GM19025 (cell line): Measurements from ENCODE around the gene CRYBG3.

Source experiments
- ATAC-seq: cut with Tn5 transposase; IDR thresholded peaks from one replicate; pipeline ENCODE4 v1.9.1; 2021; ENCODE audit warnings: mild to moderate bottlenecking, low read depth, moderate library complexity; ENCODE audit not compliant: unreplicated experiment

CRYBG3 gene

DNA sequence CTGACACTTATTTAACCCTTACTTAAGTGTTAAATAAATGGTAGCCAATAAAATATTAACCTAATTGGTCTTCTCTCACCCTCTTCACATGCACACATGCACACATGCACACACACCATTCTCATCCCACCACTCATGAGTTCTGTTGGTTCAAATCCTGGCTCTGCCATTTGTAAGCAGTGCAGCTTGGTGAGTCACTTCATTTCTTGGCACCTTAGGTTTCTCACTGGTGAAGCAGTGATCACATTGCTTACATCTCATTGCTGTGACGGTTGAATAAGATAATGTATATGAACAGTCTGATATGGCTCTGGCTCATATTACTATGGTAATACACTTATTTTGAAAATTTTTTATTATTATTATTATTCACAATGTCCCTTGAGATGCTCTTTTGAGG is 116.6 kb downstream of the CRYBG3 start:
- no peak for ATAC-seq

DNA sequence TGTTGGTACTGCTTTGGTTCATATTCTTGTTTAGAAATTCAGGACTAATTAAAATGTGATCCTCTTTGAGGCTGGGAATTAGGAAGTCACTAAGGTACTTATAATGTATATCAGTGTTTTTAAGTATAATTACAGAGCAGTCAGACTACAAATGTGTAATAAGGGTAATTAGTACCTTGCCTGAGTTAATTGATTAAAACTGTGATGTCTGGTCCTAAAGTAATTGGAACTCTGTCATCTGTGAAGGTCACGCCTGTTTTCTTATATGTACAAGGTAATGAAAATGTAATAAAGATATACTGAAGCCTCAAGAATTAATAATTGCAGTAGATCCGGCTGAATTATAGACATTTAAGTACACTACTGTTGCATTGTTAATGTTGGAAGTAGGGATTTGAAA is 117.6 kb downstream of the CRYBG3 start:
- no peak for ATAC-seq

DNA sequence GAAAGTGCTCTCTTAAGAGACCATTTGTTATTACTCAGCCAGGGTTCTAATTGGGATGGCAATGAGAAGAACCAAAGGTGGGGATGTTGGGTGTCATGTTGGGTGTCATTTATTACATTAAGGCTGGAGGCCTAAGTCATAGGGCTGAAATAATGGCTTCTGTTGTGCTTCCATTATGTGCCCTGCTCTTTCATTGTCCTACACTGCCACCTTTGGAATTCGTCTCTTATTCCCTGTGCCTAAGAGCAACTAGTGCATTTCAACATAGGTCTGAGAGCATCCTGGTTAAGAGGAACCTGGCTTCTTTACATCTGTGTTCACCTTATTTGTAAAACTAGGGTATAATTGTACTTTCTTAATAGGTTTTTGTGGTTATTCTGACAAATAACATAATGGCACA is 118.2 kb downstream of the CRYBG3 start:
- no peak for ATAC-seq

DNA sequence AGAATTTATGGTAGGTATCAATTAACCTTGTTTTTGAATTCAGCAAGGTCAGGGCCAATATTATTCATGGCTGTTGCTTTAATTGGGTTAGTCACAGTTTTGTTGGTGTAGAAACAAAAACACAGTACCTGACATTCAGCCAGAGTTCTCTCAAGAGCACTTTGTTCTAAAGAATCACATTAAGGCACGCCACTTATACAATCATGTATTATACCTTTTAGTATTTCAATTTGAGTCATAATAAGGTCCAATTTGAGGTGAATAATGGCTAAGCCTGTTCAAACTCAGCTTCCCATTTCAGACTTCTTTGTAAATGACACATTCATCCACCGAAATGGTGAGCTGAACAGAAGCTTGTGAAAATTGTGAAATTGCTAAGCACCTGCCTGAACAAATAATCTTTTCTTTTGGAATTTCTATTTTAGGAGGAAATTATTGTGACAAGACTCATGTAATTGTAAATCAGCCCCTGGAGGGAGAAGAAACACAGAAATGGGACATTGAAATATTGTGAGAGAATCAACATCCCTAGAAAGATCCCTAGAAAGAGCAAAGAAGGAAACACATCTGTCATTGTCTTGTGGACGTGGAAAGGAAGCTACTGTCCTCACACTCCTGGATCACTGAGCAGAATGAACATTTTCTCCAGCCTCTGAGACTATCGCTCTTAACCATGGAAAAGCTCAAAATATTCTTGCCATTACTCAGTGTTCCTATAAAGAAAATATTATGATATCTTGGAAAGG is 121.2 kb downstream of the CRYBG3 start:
- ATAC-seq = no peak

DNA sequence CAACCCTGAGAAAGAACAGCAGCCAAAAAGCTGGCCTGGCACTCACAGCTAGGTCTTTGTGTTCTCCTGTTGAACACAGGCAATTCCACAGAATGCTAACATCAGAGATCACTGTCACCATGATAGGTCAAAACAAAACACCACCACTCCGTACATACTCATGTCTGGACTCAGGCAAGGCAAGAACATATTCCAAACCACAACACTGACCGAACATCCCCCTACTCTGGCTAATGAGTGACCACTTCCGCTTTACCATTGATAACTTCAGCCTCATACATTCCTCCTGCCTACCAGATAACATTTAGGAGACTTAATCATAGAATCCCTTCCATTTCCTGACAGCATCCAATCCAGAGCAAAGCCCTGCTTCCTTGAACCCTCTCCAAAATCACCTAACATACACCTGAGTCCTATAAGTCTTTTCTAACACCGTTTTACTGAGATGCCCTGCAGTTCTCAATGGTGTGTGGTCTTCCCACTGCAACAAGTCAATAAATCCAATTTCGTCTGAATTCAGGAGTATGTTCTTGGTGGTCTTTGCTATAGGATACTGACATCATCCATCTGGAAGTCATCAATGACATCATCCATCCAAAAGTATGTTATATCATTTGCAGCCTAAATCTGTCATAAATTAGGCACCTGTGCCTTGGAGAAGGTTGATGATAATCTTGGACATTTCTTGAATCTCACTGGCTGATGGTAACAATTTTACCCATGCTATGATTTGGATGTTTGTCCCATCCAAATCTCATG is 126.7 kb downstream of the CRYBG3 start:
- ATAC-seq = no peak

DNA sequence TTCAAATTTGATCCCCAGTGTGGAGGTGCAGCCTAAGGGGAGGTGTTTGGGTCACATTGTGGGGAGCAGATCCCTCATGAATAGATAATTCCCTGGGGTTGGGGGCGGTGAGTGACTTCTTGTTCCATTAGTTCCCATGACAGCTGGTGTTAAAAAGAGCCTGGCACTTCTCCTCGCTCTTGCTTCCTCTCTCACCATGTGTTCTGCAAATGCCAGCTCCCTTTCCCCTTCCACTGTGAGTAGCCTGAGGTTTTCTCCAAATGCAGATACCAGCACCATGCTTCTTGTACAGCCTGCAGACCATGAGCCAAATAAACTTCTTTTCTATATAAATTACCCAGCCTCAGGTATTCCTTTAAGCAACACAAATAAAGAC is 127.3 kb downstream of the CRYBG3 start:
- no peak for ATAC-seq

DNA sequence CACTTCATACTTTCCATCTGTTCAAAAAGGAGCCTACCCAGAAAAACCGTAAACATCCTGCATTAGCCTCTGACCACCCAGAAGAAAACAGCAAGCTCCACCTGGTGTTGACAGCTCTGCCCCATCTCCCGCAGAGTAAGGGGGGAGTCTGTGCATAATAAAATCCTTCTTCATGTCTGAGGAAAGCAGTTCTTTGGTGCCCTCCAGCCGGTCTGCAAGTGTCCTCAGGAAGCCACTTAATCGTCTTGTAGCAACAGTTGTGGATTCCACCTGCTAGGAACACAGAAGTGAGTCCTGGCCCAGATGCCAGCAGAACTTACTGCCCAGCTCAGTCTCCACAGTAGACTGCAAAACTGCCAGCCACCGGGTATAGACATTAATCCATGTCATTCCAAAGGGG is 127.9 kb downstream of the CRYBG3 start:
- ATAC-seq = no peak

DNA sequence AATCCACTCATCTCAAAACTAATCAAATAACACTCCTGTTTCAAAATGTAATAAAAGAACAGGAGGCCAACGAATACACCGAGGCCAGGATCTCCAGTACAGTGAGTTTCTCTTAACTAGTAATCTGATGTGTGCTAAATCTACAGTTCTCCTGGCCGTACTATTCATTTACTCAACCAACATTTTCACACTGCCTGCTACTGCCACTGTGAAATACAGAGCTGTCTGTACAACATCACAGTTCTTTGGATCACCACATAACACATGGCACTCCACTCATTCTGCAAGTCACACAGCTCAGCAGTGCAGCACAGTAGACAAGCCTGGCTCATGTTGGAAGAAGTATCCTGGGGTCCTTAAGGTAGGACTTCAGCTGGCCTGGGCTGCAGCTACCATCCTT is 128.5 kb downstream of the CRYBG3 start:
- no peak for ATAC-seq

DNA sequence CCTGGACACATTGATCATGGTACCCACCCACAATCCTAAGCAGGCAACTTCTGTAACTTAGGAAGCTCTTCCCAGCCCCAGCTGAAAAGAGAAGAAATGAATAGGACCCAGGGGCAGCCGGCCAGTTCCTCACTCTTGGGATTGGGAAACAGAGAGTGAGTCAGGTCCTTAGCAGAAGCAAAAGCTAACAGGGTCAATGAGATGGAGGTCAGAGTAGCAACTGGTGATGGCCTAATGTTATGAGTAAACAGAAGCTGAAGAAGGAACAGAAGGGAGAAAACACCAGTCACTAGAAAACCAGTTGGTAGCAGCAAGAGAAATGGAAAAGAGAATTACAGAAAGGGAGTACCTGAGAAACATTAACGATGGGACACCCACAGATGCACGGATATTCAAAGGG is 130.5 kb downstream of the CRYBG3 start:
- ATAC-seq = no peak

DNA sequence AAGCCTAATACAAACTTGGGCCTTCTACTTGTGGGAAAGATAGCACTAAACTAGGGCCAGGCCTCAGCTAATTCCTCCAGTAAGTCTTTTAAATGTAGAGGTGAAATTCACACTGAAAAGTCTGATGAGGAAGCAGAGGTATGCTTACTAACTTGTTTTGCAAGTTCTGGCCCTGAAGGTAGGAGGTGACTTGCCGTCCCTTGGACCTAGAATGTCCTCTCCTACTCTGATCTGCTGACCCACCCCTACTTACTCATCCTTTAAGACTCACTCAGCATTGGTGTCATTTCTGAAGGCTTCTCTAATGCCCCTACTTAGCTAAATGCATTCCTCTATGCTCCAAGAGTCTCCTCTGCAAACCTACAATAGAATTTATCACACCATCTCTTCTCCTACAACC is 131.1 kb downstream of the CRYBG3 start:
- no peak for ATAC-seq

DNA sequence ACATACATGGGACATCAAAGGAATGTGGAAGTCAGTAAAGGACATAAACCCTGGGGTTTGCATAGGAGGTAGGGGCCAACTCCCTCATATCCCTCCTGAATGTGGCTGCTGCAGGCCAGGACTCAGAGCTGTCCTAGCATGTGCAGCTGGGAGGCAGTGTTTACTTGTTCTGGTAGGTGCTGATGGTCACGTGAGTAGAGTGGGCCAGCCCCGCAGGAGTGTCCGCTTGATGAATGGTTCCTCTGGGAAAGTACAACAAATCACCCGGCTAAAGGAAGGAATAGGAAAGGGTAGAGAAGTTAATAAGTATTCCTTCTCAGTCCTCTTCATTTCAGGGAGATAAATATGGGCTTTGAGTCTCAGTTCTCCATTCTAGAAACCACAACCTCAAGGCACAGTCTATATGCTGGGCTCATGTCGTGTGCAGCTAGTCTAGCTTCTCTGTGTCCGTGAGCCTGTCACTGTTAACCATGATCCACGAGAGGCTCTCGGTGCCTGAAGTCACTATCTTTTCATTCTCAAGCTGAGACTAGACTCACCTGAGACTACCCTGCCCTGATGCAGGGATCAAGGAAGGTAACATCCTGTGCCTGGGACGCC is 132.5 kb downstream of the CRYBG3 start:
- no peak for ATAC-seq

DNA sequence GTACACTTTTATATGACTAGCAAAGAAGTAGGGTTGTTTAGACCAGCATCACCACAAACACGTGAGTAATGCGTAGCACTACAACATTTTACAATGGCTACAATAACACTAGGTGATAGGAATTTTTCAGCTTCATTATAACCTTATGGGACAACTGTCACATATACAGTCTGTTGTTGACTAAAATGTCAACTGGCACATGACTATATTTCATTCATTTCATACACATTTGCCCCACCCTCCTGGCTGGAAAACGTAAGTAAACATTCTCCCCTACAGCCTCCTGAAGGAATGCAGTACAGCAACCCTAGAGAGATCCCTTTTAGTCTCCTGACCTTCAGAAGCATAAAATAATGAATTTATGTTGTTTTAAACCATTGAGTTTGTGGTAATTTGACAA is 134.2 kb downstream of the CRYBG3 start:
- ATAC-seq = no peak

DNA sequence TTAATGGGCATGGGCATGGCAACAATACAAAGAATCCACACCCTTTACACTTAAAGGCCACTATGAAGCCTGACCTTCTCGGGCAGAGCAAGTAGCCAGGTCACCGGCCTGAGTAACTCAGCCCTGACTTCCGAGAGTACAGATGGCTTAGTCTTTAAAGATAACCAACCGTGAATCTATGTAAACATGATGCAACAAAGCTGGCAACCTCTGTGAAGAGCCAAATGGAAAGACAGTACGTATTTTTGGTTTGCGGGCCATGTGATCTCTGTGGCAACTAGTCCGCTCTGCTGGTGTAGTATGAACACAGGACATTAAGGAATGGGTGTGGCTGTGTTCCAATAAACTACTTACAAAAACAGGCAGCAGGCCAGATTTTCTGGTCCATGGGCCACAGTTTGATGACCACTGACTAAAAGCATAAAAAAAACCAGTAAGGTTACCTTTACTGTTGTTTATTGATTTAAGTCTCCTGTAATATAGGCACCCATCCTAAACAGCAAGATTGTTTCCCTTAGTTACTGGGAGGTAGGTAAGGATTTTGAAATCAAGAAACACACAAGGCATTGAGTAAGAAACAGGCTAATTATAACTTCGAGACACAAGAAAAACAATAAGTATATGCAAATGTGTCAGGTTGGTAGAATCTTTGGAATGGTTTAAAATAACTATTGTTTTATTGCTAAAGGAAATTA is 136.0 kb downstream of the CRYBG3 start:
- ATAC-seq = no peak

DNA sequence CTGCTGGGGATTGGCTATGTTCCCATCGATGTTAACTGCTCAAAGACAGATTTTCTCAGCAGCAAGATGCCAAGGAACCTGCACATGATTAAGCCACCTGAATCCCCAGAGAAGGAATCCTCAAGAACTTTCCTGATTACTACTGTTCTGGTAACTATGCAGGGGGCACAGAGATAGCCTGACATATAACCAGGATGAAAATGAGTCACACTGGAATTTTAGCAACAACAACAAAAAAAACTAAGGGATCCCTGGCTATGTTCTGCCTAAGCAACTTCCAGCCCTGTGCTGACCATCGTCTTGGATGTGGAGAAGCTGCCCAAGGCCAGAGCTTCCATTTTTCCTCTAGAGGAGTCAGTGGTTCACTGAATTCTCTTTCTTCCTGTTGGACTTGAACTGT is 136.6 kb downstream of the CRYBG3 start:
- no peak for ATAC-seq

DNA sequence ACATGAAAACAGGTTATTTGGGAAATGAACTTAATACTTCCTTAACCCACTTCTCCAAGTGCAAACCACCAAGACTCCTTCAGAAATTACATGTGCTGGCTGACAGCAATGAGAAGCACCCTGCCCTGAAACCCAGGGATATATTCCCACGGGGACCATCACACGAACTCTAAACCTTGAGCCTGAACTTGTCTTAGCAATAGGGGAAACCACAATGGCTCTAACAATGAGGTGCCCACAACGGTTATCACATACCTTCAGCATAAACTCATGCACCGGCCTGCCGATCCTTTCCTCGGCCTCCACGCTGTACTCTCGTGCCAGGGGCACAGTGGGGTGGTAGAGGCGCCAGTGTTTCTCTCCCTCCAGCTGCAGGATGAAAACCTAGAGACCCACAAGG is 137.0 kb downstream of the CRYBG3 start:
- ATAC-seq = no peak

DNA sequence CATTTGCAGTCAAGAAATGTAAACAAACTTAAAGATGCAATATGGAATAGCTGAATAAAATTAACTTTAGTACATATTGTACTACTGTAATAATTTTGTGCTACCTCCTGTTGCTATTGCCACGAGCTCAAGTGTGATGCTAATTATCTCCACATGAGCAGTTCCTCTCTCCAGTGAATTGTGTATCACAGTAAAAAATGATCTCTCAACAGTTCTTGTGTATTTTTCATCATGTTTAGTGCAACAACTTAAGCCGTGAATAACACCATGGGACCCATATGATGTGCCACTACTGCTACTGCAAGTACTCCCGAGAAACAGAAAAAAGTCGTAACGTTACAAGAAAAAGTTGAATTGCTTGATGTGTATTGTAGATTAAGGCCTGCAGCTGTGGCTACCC is 138.1 kb downstream of the CRYBG3 start:
- ATAC-seq = no peak

DNA sequence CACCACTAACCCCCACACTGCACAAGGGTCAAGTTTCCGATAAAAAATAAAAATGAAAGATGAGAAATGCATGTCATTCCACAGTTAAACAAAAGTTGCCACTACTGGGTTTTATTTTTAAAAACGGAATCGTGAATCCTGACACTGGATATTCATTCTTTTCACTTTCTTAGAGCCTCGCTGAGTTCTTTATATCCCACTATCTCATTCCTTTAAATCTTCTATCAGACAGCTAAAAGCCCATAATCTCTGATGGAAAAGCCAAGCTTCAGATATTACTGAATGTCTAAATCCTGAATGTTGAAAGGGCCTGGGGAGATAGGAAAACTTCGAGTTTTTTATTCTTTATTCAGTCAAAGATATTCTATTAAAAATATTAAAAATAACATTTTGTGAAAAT is 138.7 kb downstream of the CRYBG3 start:
- ATAC-seq = no peak

DNA sequence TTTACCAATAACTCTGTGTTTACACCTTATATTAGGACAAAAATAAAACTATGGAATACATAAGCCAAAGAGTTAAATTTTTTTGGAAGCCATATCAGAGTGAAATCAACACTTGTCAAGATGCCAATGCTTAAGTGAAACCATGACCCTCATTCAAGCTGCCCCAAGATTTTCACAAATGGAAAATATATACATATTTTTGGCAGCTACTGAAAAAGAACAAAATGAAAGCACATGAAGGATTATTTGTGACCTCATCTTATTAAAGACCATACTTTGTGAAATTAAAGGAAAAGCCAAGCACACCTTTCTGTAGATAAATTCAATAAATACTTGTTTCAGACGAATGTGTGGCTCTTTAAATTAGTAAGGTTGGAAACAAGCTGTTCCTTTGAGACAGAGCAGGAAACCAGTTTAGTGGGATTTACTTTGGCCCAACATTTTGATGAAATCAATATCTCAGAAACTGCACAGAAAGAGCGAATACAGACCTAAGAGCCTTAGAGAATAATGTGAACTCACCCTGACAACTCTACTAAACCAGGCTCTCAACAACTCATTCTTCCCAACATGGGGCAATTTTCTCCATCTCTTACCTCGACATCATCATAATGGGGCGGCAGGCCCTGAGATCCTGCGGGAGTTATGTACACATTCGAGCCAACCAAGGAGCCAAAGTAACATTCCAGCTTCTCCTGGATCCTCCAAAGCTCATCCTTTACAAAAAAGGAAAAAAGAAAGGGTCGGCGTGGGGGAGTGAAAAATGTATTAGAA is 139.4 kb downstream of the CRYBG3 start:
- no peak for ATAC-seq

DNA sequence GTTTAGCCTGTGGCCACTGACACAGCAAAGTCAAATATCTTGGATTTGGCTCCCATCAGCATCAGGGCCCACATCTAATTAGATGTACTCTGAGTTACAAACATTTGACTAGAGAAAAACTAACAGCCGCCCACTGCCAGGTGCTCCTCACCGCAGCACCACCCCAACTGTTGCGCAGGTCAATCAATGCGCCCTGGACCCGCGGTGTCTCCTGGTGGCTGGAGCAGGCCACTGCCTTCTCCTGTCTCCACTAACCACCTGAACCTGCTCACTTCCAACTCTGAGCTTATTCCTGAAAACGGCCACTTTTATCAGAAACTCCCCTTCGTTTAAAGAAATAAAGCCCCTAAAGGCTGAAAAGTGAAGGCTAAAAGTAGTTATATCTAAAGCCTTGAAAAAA is 146.2 kb downstream of the CRYBG3 start:
- ATAC-seq = no peak

DNA sequence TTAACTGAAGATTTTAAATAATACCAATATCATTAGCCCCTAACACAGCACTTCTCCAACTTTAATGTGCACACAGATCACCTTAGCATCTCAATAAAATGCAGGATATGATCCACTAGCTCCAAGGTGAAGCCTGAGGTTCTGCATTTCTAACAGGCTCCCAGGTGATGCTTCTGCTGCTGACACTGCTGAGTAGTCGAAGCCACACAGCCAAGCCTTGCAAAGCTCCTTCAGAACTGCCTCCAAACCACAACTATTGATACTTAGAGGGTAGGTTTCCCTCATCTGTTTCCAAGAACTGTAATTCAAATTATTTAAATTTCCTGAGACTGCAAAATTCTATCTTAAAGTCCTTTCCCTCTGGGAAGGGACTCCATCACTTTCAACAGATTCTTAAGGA is 146.6 kb downstream of the CRYBG3 start:
- no peak for ATAC-seq

DNA sequence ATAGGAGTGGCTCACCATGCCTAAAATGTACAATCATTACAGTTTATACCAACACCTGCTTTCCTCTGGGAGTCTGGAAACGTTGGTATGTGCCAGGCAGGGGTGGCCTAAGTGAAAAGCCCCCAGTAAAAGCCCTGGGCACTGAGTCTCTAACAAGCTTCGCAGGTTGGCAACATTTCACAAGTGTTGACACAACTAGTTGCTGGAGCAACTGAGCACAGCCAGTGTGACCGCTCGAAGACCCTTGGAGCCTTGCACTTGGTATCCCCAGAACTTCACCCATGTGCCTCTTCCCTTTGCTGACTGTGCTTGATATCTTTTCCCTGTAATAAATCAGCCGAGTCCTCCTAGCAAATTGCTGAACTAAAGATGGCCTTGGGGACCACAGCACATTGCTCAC is 147.7 kb downstream of the CRYBG3 start:
- ATAC-seq = no peak
